ENCODE data around the gene CLEC10A.

The CLEC10A gene

GRCh38 chr17:7083592-7083991 is 3.5 kb upstream of the CLEC10A start:
- no peak for DNase-seq (ENCODE audit: low spot score)
- no peak for TF ChIP-seq CTCF (IDR thresholded peaks at IDR 0.05; ENCODE audit: extremely low read depth, insufficient read depth, missing control alignments)
- in situ Hi-C loops (cut with MboI; ENCODE audit: low pct_unique_long_range_greater_than_20kb, low sequenced_read_pairs, unreplicated experiment), result no loop called here

GRCh38 chr17:7081341-7082062 is 1.5 kb upstream of the CLEC10A start:
- DNase-seq (ENCODE audit: low spot score), result no peak
- in situ Hi-C loops (cut with MboI; ENCODE audit: low pct_unique_long_range_greater_than_20kb, low sequenced_read_pairs, unreplicated experiment), result no loop called here

GRCh38 chr17:7080456-7081041 is 498 bp upstream of the CLEC10A start:
- no peak for TF ChIP-seq CTCF (IDR thresholded peaks at IDR 0.05; ENCODE audit: extremely low read depth, insufficient read depth, missing control alignments)
- no peak for DNase-seq (ENCODE audit: low spot score)
- in situ Hi-C loops (cut with MboI; ENCODE audit: low pct_unique_long_range_greater_than_20kb, low sequenced_read_pairs, unreplicated experiment), result no loop called here

More at GRCh38 chr17:7081341-7082062, 1.5 kb upstream of the CLEC10A start:
- no peak for TF ChIP-seq CTCF (IDR thresholded peaks at IDR 0.05; ENCODE audit: extremely low read depth, insufficient read depth, missing control alignments)

- in situ Hi-C loops (cut with MboI; ENCODE audit: low pct_unique_long_range_greater_than_20kb, low sequenced_read_pairs, unreplicated experiment), result no loop called here
- TF ChIP-seq CTCF (IDR thresholded peaks at IDR 0.05; ENCODE audit: extremely low read depth, insufficient read depth, missing control alignments), result no peak
- DNase-seq (ENCODE audit: low spot score), result no peak
These were observed 1.3 kb downstream of the CLEC10A start for GRCh38 chr17:7078711-7079110.

- in situ Hi-C loops (cut with MboI; ENCODE audit: low pct_unique_long_range_greater_than_20kb, low sequenced_read_pairs, unreplicated experiment), result no loop called here
- no peak for DNase-seq (ENCODE audit: low spot score)
These were observed 2.0 kb downstream of the CLEC10A start for GRCh38 chr17:7077911-7078546.

GRCh38 chr17:7074931-7075330 is 5.1 kb downstream of the CLEC10A start:
- TF ChIP-seq CTCF (IDR thresholded peaks at IDR 0.05; ENCODE audit: extremely low read depth, insufficient read depth, missing control alignments), result no peak
- in situ Hi-C loops (cut with MboI; ENCODE audit: low pct_unique_long_range_greater_than_20kb, low sequenced_read_pairs, unreplicated experiment), result no loop called here
- DNase-seq (ENCODE audit: low spot score), result no peak

More at GRCh38 chr17:7077911-7078546, 2.0 kb downstream of the CLEC10A start:
- TF ChIP-seq CTCF (IDR thresholded peaks at IDR 0.05; ENCODE audit: extremely low read depth, insufficient read depth, missing control alignments), result no peak

Data from GM13977 (cell line).